GM19467 (cell line): ENCODE measurements around the gene PPP1R16B.

Experiments used
- ATAC-seq: cut with Tn5 transposase; IDR thresholded peaks from one replicate; pipeline ENCODE4 v1.9.1; 2021; ENCODE audit warnings: mild to moderate bottlenecking, moderate library complexity; ENCODE audit not compliant: unreplicated experiment

The PPP1R16B gene

GRCh38 chr20:38805502-38805957, at the start of gene PPP1R16B:
TSS of gene PPP1R16B (plus strand) at chr20:38805697. CDS start at chr20:38835926, 30,229 bp downstream.
- ATAC-seq, result peak; percentile 45

- ATAC-seq, result no peak
Measured at GRCh38 chr20:38757145-38757775, 48.2 kb upstream of the PPP1R16B start.

DNA sequence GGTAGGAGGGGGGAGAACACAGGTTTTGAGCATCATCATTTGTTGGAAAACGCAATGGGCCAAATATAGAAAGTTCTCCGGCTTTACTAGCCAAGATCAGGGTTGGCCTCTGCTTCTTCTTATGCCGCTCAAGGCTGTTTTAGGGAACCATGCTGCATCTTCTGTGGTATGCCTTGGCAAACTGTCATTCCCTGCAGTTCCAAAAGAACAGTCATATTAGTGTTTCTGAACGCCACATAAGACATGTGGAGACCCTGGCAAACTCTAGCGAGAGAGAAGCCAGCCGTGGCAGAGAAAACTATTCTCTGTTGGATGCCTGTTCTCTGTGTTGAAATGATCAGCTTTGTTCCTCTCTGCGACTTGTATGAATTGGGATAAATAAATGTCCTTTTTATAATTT, 46.4 kb upstream of the PPP1R16B start:
- ATAC-seq, result no peak

DNA sequence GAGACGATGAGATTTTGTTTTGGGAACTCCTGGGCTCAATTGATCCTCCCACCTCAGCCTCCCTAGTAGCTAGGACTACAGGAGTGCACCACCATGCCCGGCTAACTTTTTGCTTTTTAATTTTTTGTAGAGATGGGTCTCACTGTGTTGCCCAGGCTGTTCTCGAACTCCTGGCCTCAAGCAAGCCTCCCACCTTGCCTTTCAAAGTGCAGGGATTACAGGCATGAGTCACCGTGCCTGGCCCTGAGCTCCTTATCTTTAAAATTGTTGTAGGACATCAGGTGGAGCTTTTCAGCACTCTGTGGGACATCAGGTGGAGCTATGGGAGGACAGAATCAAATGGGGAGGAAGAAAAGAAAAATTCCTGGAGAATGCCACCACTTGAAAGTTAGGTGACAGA, 44.5 kb upstream of the PPP1R16B start:
- no peak for ATAC-seq

DNA sequence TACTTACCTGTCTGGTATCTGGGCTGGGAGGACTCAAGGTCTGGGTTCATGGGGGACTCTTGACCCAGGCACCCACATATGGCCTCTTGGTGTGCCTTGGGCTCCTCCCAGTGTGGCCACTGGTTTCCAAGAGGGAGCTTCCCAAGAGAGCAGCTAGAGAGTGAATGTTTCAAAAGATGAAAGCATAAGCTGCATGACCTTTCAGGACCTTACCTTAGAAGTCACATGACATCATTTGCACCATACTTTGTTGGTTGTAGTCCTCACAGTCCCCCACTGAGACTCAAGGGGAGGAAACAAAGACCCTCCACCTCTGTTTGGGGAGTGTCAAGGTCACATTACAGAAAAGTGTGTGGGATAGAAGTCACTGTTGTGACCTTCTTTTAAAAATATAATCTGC, 43.3 kb upstream of the PPP1R16B start:
- ATAC-seq, result no peak

DNA sequence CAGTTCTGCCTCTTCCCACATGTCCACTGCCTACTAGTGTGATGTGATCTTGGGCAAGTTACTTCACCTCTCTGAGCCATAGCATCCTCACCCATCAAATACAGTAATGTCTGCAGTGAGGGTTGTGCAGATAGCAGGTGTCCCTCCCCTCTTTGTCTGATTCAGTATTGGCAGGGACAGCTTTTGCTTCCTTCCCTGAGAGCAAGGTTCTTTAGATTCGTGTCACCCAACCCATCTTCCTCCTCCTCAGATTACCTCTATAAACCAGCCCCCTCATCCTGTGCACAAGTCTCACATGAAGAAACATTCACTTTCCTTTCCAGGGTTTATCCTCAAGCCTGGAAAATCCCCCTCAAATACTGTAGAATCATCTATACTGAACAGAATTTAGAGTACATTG, 41.9 kb upstream of the PPP1R16B start:
- ATAC-seq, result no peak

DNA sequence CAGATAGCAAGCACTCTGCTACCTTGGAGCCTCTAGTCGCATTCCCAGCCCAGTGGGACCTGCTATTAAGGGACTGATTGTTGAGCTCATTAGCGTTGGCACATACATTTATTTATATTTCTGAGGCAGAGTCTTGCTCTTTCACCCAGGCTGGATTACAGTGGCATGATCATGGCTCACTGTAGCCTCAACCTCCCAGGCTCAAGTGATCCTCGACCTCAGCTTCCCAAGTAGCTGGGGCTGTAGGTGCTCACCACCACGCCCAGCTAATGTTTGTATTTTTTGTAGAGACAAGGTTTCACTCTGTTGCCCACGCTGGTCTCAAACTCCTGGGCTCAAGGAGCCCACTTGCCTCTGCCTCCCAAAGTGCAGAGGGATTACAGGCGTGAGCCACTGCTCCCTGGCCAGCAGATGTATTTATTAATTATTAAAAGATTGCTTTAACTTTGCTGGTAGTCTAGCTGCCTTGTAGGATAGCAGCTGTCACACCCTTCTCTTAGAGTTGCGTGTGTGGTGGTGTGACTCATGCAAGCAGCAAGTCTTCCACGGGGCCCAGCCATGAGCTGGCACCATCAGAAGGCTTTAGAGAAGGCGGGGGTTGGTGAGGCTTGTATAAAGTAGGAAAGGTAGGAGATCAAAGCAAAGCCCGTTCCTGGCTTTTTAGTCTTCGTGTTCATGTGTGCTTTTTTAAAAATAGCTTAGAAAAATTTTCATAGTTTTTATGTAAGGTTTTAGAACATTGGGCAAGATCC, 40.8 kb upstream of the PPP1R16B start:
- ATAC-seq, result no peak

DNA sequence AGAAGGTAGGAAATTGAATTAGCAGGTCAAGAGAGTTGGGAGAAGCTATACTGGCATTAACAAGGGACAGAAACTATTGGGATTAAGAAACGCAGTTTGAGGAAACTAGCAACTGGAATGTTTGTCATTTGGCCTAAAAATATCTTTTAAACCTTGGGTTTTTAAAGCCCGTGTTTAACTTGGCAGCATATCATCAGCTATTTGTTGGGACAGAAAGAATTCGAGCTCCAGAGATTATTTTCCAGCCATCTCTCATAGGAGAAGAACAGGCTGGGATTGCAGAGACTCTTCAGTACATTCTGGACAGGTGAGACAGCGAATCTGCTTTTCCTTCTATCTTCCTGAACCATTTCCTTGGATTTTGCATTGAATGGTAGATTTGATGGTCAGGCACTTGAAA, 39.4 kb upstream of the PPP1R16B start:
- no peak for ATAC-seq

GRCh38 chr20:38769376-38770295, 35.9 kb upstream of the PPP1R16B start:
- ATAC-seq, result no peak

DNA sequence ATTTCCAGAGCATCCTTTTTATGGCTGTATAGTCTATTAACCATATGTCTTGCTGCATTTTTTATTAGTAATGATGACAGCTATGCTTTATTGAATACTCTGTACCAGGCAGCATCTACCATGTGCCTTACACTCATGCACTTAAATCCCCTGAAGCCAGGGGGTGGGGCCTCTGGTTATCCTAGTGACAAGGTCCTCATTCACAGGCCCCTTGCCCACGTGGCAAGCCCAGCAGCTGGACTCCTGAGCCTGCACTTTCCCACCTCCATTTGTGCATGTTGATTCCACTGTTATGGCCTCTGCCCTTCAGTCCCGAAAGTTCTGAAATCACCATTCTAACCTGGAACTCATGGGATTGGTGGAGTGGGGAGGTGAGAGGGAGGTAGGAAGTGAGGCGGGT, 35.0 kb upstream of the PPP1R16B start:
- ATAC-seq, result no peak

- ATAC-seq, result no peak
Measured at GRCh38 chr20:38770970-38771369, 34.5 kb upstream of the PPP1R16B start.

DNA sequence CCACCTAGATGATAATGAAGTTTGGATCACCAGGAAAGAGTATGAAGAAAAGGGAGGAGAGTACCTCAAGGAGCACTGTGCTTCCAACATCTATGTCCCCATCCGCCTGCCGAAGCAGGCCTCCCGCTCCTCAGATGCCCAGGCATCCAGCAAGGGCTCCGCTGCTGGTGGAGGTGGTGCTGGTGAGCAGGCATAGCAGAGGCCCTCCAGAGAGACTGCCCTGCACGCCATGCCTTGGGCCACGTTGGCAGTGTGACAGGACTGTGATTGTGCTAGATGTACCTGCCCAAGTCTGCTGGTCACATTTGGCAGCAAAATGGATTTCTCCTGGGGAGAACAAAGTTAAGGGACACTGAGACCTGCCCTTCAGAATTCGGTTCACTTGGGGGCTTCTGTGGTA, 33.9 kb upstream of the PPP1R16B start:
- no peak for ATAC-seq

GRCh38 chr20:38774167-38774566, 31.3 kb upstream of the PPP1R16B start:
- ATAC-seq, result no peak

GRCh38 chr20:38776363-38776762, 29.1 kb upstream of the PPP1R16B start:
- no peak for ATAC-seq

DNA sequence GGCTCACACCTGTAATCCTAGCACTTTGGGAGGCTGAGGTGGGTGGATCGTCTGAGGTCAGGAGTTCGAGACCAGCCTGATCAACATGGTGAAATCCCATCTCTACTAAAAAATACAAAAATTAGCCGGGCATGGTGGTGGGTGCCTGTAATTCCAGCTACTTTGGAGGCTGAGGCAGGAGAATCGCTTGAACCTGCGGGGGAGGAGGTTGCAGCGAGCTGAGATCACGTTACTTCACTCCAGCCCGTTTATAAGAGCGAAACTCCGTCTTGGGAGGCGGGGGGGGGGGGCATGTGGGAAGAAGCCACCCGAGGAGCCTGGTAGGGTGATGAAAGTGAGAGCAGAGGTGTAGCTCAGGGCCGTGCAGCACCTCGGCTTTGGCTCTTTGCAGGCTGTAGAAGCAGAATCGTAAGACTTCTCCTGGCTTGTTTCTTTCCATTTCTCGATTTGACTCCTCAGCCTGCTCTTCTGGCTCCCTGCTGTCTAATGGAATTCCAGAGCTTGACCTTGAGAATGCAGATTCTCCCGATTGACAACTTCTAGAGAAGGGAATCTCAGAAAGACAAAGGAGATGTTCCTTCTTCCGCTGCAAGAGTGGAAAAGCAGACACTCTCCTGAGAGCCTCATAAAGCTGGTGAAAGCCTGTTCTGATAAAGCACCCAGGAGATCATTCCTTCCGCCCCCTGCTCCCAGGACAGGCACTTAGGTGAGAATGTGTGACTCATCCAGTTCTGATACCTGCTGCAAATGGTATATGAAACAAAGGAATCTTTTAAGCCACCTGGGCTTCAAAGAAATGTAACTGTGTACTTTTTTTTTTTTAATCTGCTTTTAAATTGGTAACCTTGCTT, 26.0 kb upstream of the PPP1R16B start:
- no peak for ATAC-seq

- no peak for ATAC-seq
Measured at GRCh38 chr20:38782275-38782674, 23.2 kb upstream of the PPP1R16B start.

DNA sequence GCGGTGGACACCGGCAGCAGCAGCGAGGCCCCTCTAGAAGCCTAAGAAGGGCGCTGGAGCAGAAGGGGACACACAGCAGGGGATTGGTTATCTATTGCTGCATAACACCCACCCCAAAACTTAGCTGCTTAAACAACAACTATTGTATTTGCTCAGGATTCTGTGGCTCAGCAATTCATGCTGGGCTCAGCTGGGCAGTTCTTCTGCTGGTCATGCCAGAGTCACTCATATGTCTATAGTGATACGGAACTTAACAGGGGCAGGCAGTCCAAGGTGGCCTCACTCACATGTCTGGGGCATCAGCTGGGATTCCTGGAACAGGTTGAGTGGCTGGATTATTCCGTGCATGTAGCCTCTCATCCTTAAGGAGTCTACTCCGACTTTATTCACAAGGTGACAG, 17.6 kb upstream of the PPP1R16B start:
- ATAC-seq, result no peak

- ATAC-seq, result no peak
Measured at GRCh38 chr20:38789503-38790199, 15.8 kb upstream of the PPP1R16B start.

DNA sequence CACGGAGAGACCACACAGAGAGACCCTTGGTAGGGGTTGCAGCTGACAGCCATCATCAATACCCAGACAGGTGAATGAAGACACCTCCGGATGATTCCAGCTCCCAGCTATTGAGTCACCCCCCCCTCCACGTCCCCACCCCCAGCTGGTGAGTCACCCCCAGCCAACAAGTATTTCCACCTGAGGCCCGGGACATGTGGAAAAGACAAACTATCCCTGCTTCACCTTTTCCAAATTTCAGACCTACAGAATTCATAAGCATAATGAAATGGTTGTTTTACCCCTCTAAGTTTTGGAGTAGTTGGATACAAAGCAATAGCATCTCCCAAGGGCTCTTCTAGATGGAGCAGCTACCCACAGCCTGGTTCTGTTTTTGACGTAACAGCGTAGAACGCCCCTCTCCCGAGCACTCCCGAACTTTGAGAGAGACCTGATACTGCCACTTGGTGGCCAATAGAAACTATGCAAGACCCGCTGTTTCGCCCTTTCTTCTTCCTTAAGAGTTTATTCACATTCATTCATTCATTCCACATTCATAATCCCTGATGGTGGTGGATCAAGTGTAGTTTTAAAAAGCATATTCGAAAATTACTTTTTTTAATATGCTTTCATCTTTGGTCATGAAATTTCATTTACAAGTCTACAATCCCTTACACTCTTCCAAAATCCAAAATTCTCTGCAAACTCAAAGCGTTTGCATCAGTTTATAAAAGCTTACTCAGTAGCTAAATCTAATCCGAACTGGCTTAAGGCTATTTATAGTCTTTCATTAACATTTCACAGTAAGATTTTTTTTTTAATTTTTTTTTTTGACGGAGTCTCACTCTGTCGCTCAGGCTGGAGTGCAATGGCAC, 15.1 kb upstream of the PPP1R16B start:
- no peak for ATAC-seq
